Dermis microvascular lymphatic vessel endothelial cell (primary cell): ENCODE data around the gene ROR2. TPM values are rescaled to one million over a fixed set of nuclear protein-coding genes. Genes with fewer than 3 reads are reported as not detected.
A peak's percentile ranks its signal among the peaks of the same experiment; 100 is the strongest.

Experiments used
- DNase-seq, 2 donors: peaks; one replicate each; pipeline versions ENCODE4 v3.0.0 to v3.0.0-alpha.2; 2010; ENCODE audit warnings: low read depth in 2 of 2
- total RNA-seq: library from RNA; depleted of rRNA; stranded (reverse); fragments of >200 nt; gene quantifications from 2 replicates; pipeline ENCODE4 v1.2.1, GENCODE V29; 2014

Gene ROR2
- total RNA-seq, 1 donor from 2014 or later = not detected

- no peak for DNase-seq
Observed at GRCh38 chr9:91818647-91819403, 131.2 kb downstream of the ROR2 start.

- DNase-seq = no peak
Observed at GRCh38 chr9:91818225-91818585, 131.8 kb downstream of the ROR2 start.

- peak in 1 of 2 donors; percentile 15 for DNase-seq
Observed at GRCh38 chr9:91817493-91818224, 132.4 kb downstream of the ROR2 start.

GRCh38 chr9:91817106-91817492 lies 132.9 kb downstream of the ROR2 start:
- no peak for DNase-seq

- DNase-seq = no peak
Observed at GRCh38 chr9:91816356-91816755, 133.7 kb downstream of the ROR2 start.

- DNase-seq = no peak
Observed at GRCh38 chr9:91815896-91816295, 134.1 kb downstream of the ROR2 start.

GRCh38 chr9:91814753-91815152 lies 135.3 kb downstream of the ROR2 start:
- no peak for DNase-seq

- no peak for DNase-seq
Observed at GRCh38 chr9:91814201-91814600, 135.8 kb downstream of the ROR2 start.

- no peak for DNase-seq
Observed at GRCh38 chr9:91813176-91813795, 136.7 kb downstream of the ROR2 start.

- DNase-seq = no peak
Observed at GRCh38 chr9:91812191-91812590, 137.8 kb downstream of the ROR2 start.

- DNase-seq = no peak
Observed at GRCh38 chr9:91811024-91811909, 138.8 kb downstream of the ROR2 start.

- DNase-seq = no peak
Observed at GRCh38 chr9:91810286-91810905, 139.6 kb downstream of the ROR2 start.

- no peak for DNase-seq
Observed at GRCh38 chr9:91809581-91810285, 140.3 kb downstream of the ROR2 start.

GRCh38 chr9:91807643-91808246 lies 142.3 kb downstream of the ROR2 start:
- no peak for DNase-seq

GRCh38 chr9:91805031-91805430 lies 145.0 kb downstream of the ROR2 start:
- DNase-seq = no peak

- DNase-seq = no peak
Observed at GRCh38 chr9:91803970-91804752, 145.9 kb downstream of the ROR2 start.

GRCh38 chr9:91803151-91803940 lies 146.7 kb downstream of the ROR2 start:
- DNase-seq = no peak

- DNase-seq = no peak
Observed at GRCh38 chr9:91802391-91802790, 147.6 kb downstream of the ROR2 start.
